IMR-90 (cell line): ENCODE results near the gene NTSR2. TPM values are rescaled to one million over a fixed set of nuclear protein-coding genes. Genes with fewer than 3 reads are reported as not detected.
A peak's percentile ranks its signal among the peaks of the same experiment; 100 is the strongest.

ENCODE experiments used
- ATAC-seq: fragments of 200-7000 bp; cut with Tn5 transposase; 2 replicates; pipeline ENCODE4 v1.9.1; 2020; ENCODE audit warnings: low read depth, mild to moderate bottlenecking, moderate library complexity
- BruUV-seq: library from RNA; stranded (reverse); fragments of 400-500 nt; replicated peaks from 2 replicates; lab custom pipeline; 2021; lab: Mats Ljungman, UMichigan
- CTCF ChIA-PET: fragments of 300-600 bp; formaldehyde crosslinking; extraction: SDS; loops from one replicate; lab custom pipeline; 2021; ENCODE audit warnings: antibody characterized with exemption; lab: Yijun Ruan, JAX
- POLR2A ChIA-PET: fragments of 300-600 bp; sonication (Branson Sonifier 250); formaldehyde crosslinking; loops from one replicate; lab custom pipeline; 2022; ENCODE audit warnings: antibody characterized with exemption; ENCODE audit not compliant: unreplicated experiment; lab: Charles Lee
- DNase-seq: peaks from one replicate; pipeline ENCODE4 v3.0.0; 2013
- H2AFZ ChIP-seq: replicated peaks from 2 replicates; pipeline ENCODE3; 2013; ENCODE audit warnings: low read length, mild to moderate bottlenecking; ENCODE audit not compliant: poor library complexity
- H2AK5ac ChIP-seq: 2 replicates; pipeline ENCODE4 v1.6.1; 2013; ENCODE audit warnings: low read depth, low read length, inconsistent platforms
- H2AK9ac ChIP-seq: replicated peaks from 2 replicates; pipeline ENCODE3; 2013; ENCODE audit warnings: mild to moderate bottlenecking, low read depth, low read length, moderate library complexity; ENCODE audit not compliant: poor library complexity
- H2BK120ac ChIP-seq: 2 replicates; pipeline ENCODE4 v1.6.1; 2013; ENCODE audit warnings: low read depth, low read length, inconsistent platforms
- H2BK15ac ChIP-seq: 3 replicates; pipeline ENCODE4 v1.6.1; 2013; ENCODE audit warnings: low read depth, low read length, inconsistent platforms
- H2BK20ac ChIP-seq: 2 replicates; pipeline ENCODE4 v1.6.1; 2013; ENCODE audit warnings: low read depth, mild to moderate bottlenecking, inconsistent platforms, low read length, moderate library complexity
- H2BK5ac ChIP-seq: 2 replicates; pipeline ENCODE4 v1.6.1; 2013; ENCODE audit warnings: mild to moderate bottlenecking, low read depth, low read length, inconsistent platforms; ENCODE audit not compliant: poor library complexity, severe bottlenecking
- H3K14ac ChIP-seq: replicated peaks from 2 replicates; pipeline ENCODE4 v1.6.1; 2013; ENCODE audit warnings: low read depth, low read length, inconsistent platforms
- H3K18ac ChIP-seq: 2 replicates; pipeline ENCODE4 v1.6.1; 2013; ENCODE audit warnings: low read depth, low read length, control low read depth
- H3K23ac ChIP-seq: 2 replicates; pipeline ENCODE4 v1.6.1; 2013; ENCODE audit warnings: low read depth, low read length, inconsistent platforms
- H3K27ac ChIP-seq: 2 replicates; pipeline ENCODE4 v1.5.1; 2013; ENCODE audit warnings: mild to moderate bottlenecking, control low read depth, low read length; ENCODE audit not compliant: insufficient read depth
- H3K27me3 ChIP-seq: 2 replicates; pipeline ENCODE4 v1.6.1; 2013; ENCODE audit warnings: low read length; ENCODE audit not compliant: control insufficient read depth, insufficient read depth
- H3K36me3 ChIP-seq: 2 replicates; pipeline ENCODE4 v1.6.1; 2013; ENCODE audit warnings: low read length, mixed read lengths; ENCODE audit not compliant: control insufficient read depth, insufficient read depth
- H3K4ac ChIP-seq: 2 replicates; pipeline ENCODE4 v1.6.1; 2013; ENCODE audit warnings: low read depth, low read length, inconsistent platforms
- H3K4me1 ChIP-seq: 2 replicates; pipeline ENCODE4 v1.6.1; 2013; ENCODE audit warnings: low read length, mixed read lengths; ENCODE audit not compliant: control insufficient read depth, insufficient read depth
- H3K4me2 ChIP-seq: 2 replicates; pipeline ENCODE4 v1.6.1; 2013; ENCODE audit warnings: low read depth, mild to moderate bottlenecking, control low read depth, low read length, moderate library complexity
- H3K4me3 ChIP-seq: 2 replicates; pipeline ENCODE4 v1.5.1; 2013; ENCODE audit warnings: low read depth, mild to moderate bottlenecking, control low read depth, low read length, moderate library complexity; ENCODE audit not compliant: insufficient read depth
- H3K56ac ChIP-seq: 2 replicates; pipeline ENCODE4 v1.6.1; 2013; ENCODE audit warnings: low read length, inconsistent platforms; ENCODE audit not compliant: insufficient read depth; ENCODE audit errors: extremely low read depth
- H3K79me1 ChIP-seq, 2 experiments: 2 replicates each; pipeline ENCODE4 v1.6.1; 2013; ENCODE audit warnings: low read length in 2 of 2, inconsistent platforms in 1 of 2, low read depth in 1 of 2
- H3K9ac ChIP-seq: 2 replicates; pipeline ENCODE4 v1.6.1; 2013; ENCODE audit warnings: low read depth, low read length, control low read depth
- H3K9me1 ChIP-seq: 2 replicates; pipeline ENCODE4 v1.6.1; 2013; ENCODE audit warnings: low read length, inconsistent platforms; ENCODE audit not compliant: insufficient read depth
- H3K9me3 ChIP-seq: 2 replicates; pipeline ENCODE4 v1.6.1; 2013; ENCODE audit warnings: low read length; ENCODE audit not compliant: control insufficient read depth, insufficient read depth
- H4K20me1 ChIP-seq: 2 replicates; pipeline ENCODE4 v1.6.1; 2013; ENCODE audit warnings: low read length, inconsistent platforms; ENCODE audit not compliant: insufficient read depth
- H4K5ac ChIP-seq: 2 replicates; pipeline ENCODE4 v1.6.1; 2013; ENCODE audit warnings: mild to moderate bottlenecking, low read depth, low read length, control low read depth
- H4K8ac ChIP-seq, 2 experiments: 2 replicates each; pipeline ENCODE4 v1.6.1; 2013; ENCODE audit warnings: low read depth in 2 of 2, low read length in 2 of 2, control low read depth in 1 of 2, inconsistent platforms in 1 of 2
- H4K91ac ChIP-seq: 2 replicates; pipeline ENCODE4 v1.6.1; 2013; ENCODE audit warnings: low read depth, low read length, inconsistent platforms; ENCODE audit not compliant: insufficient read depth
- CEBPB ChIP-seq: IDR thresholded peaks from 2 replicates; pipeline ENCODE4 v1.6.1; 2012; ENCODE audit warnings: low read depth, low read length, improper control_type of control experiment
- CTCF ChIP-seq: conservative IDR thresholded peaks from 2 replicates; pipeline ENCODE4 v1.5.1; 2012; ENCODE audit warnings: mild to moderate bottlenecking, low read depth, low read length, improper control_type of control experiment
- ELK1 ChIP-seq: fragments of 150-350 bp; IDR thresholded peaks from 2 replicates; pipeline ENCODE4 v1.6.1; 2016; ENCODE audit warnings: low read depth, mild to moderate bottlenecking, low read length, moderate library complexity, borderline replicate concordance
- MXI1 ChIP-seq: IDR thresholded peaks from 2 replicates; pipeline ENCODE4 v1.6.1; 2012; ENCODE audit warnings: low read depth, mild to moderate bottlenecking, low read length, moderate library complexity, borderline replicate concordance
- RCOR1 ChIP-seq: IDR thresholded peaks from 2 replicates; pipeline ENCODE4 v1.6.1; 2012; ENCODE audit warnings: mild to moderate bottlenecking, low read length, improper control_type of control experiment; ENCODE audit not compliant: insufficient replicate concordance
- WGBS, 2 experiments: methylation state at CpG; one replicate each; pipeline versions ENCODE4 v1.1.5 to v1.1.7; 2013; ENCODE audit warnings: missing lambda C conversion rate in 2 of 2; ENCODE audit not compliant: insufficient read length in 1 of 2; ENCODE audit errors: extremely low coverage in 2 of 2; 5-methylcytosine and 5-hydroxymethylcytosine counted together
- dilution Hi-C: fragments of 300-500 bp; cut with HindIII; formaldehyde crosslinking; loops from one replicate; pipeline ENCODE4 v1.14.3; 2018; ENCODE audit warnings: low sequenced_read_pairs; ENCODE audit not compliant: unreplicated experiment
- in situ Hi-C: fragments of 300-500 bp; cut with MboI; formaldehyde crosslinking; loops from 3 replicates; pipeline ENCODE4 v1.14.3; 2019; ENCODE audit warnings: low sequenced_read_pairs, inconsistent platforms, mixed read lengths
- intact Hi-C: fragments of 100-400 bp; cut with micrococcal nuclease; formaldehyde crosslinking; loops from 2 replicates; pipeline ENCODE4 v1.10.0; 2022
- polyA plus RNA-seq, 3 experiments: library from polyadenylated mRNA; depleted of rRNA; stranded (reverse); fragments of >200 nt; gene quantifications; 2 replicates each; pipeline ENCODE4 v1.2.3, GENCODE V29; 2012; ENCODE audit warnings: low replicate concordance in 1 of 3
- total RNA-seq: library from RNA; depleted of rRNA; stranded (reverse); fragments of >200 nt; gene quantifications from 2 replicates; pipeline ENCODE4 v1.2.3, GENCODE V29; 2012

NTSR2 gene
- total and polyA plus RNA-seq, 2 of the 4 experiments (the other 2 are of a cell fraction): not detected

GRCh38 chr2:11677136-11678055 lies 7.4 kb upstream of the NTSR2 start:
- in situ Hi-C loops (no loop called here), intact Hi-C loops (no loop called here), dilution Hi-C loops (no loop called here)
- ATAC-seq (no peak), DNase-seq (no peak)
- WGBS, 2 experiments: 40% methylated on average over 6 of the region's 27 CpGs; no CpG with 5 or more reads in 1 of the 2 experiments
- Histone ChIP-seq H2BK120ac (no peak overlapping the region), H3K9me1 (no peaks in the 10 kb centered on the region; the same call in 1 of the 2 replicates), H3K79me1 (no peaks in the 10 kb centered on the region), H4K8ac (no peak overlapping the region), H3K9me3 (peaks cover 2% of the 10 kb centered on the region; the same call in 1 of the 2 replicates), H2AFZ (no peak overlapping the region), H3K56ac (no peak overlapping the region), H3K27me3 (peaks cover 42% of the 10 kb centered on the region), H2BK20ac (no peak overlapping the region), H3K4me2 (no peak overlapping the region), H3K27ac (no peak overlapping the region), H2AK9ac (no peak overlapping the region), H3K4me3 (no peak overlapping the region), H4K20me1 (no peaks in the 10 kb centered on the region; the same call in 1 of the 2 replicates), H3K14ac (no peak overlapping the region), H2BK15ac (no peak overlapping the region), H3K4ac (no peak overlapping the region), H3K4me1 (peaks cover 8% of the 10 kb centered on the region; the same call in 1 of the 2 replicates), H3K9ac (no peak overlapping the region), H3K36me3 (no peaks in the 10 kb centered on the region), H2AK5ac (no peak overlapping the region), H4K5ac (no peak overlapping the region), H3K18ac (no peak overlapping the region), H3K23ac (no peak overlapping the region), H2BK5ac (no peak overlapping the region), H4K91ac (no peak overlapping the region)
- ChIA-PET CTCF (no interaction called here), POLR2A (no interaction called here)
- TF ChIP-seq MXI1: no peak
- TF ChIP-seq CTCF: no peak
- 0 out of 2 replicates have a peak, but pooled peaks have one; percentile 1 for TF ChIP-seq CEBPB
- TF ChIP-seq RCOR1: no peak
- no peak for TF ChIP-seq ELK1
- no TSS peak for BruUV-seq
